SK-N-SH (cell line): ENCODE results near the gene FMN1. TPM values are rescaled to one million over a fixed set of nuclear protein-coding genes. Genes with fewer than 3 reads are reported as not detected.
"Not testable (repeated sequence)": the region's sequence is repeated elsewhere in the genome, so short reads cannot be mapped to it uniquely, and the experiment has no call there.

Experiments used
- CTCF ChIA-PET: fragments of 300-600, 350-600 bp; formaldehyde crosslinking; extraction: SDS; loops from one replicate; lab custom pipeline; 2021; lab: Yijun Ruan, JAX
- POLR2A ChIA-PET: fragments of 350-600 bp; sonication (Branson Sonifier 250); formaldehyde crosslinking; extraction: SDS; loops from one replicate; lab custom pipeline; 2020; ENCODE audit warnings: antibody characterized with exemption, inconsistent platforms; lab: Yijun Ruan, JAX
- DNase-seq: peaks from one replicate; pipeline ENCODE4 v3.0.0; 2012
- H2AFZ ChIP-seq: fragments of 200-600 bp; sonication (generic); 2 replicates; pipeline ENCODE4 v1.8.1; 2016; ENCODE audit warnings: antibody characterized with exemption, mild to moderate bottlenecking, low read depth
- H3F3A ChIP-seq: fragments of 200-600 bp; sonication (generic); replicated peaks from 2 replicates; pipeline ENCODE3; 2016; ENCODE audit warnings: antibody characterized with exemption, mild to moderate bottlenecking; ENCODE audit not compliant: insufficient read depth
- H3K27ac ChIP-seq, 2 experiments: fragments of 200-500 bp in 1 of 2; fragments of 200-600 bp in 1 of 2; sonication (Bioruptor generic) in 1 of 2; sonication (generic), shearing (Covaris generic) in 1 of 2; 2 replicates each; pipeline versions ENCODE4 v1.5.1 to v1.6.1; 2014 to 2016; ENCODE audit warnings: low read depth in 2 of 2, inconsistent platforms in 1 of 2, low read length in 1 of 2, mild to moderate bottlenecking in 1 of 2, mixed read lengths in 1 of 2
- H3K27me3 ChIP-seq: fragments of 200-600 bp; sonication (generic), shearing (Covaris generic); 2 replicates; pipeline ENCODE4 v1.6.1; 2016; ENCODE audit warnings: mixed run types; ENCODE audit not compliant: insufficient read depth
- H3K36me3 ChIP-seq, 2 experiments: fragments of 200-500 bp in 1 of 2; fragments of 200-600 bp in 1 of 2; sonication (Bioruptor generic) in 1 of 2; sonication (generic) in 1 of 2; replicated peaks in 1 of 2; 2 replicates each; pipeline versions ENCODE3 to v1.5.1; 2014 to 2016; ENCODE audit warnings: low read length in 1 of 2, mild to moderate bottlenecking in 1 of 2; ENCODE audit not compliant: insufficient read depth in 2 of 2, control insufficient read depth in 1 of 2
- H3K4me1 ChIP-seq, 2 experiments: fragments of 200-500 bp in 1 of 2; fragments of 200-600 bp in 1 of 2; sonication (Bioruptor generic) in 1 of 2; sonication (generic), shearing (Covaris generic) in 1 of 2; 2 replicates each; pipeline versions ENCODE4 v1.5.1 to v1.6.1; 2014 to 2016; ENCODE audit warnings: low read depth in 1 of 2, low read length in 1 of 2, mixed run types in 1 of 2; ENCODE audit not compliant: insufficient read depth in 2 of 2, control insufficient read depth in 1 of 2
- H3K4me2 ChIP-seq: fragments of 200-600 bp; sonication (generic), shearing (Covaris generic); 2 replicates; pipeline ENCODE4 v1.6.1; 2017; ENCODE audit warnings: mixed run types
- H3K4me3 ChIP-seq, 2 experiments: fragments of 200-500 bp in 1 of 2; fragments of 200-600 bp in 1 of 2; sonication (Bioruptor generic) in 1 of 2; sonication (generic), shearing (Covaris generic) in 1 of 2; 2 replicates each; pipeline versions ENCODE4 v1.5.1 to v1.8.1; 2014 to 2016; ENCODE audit warnings: low read depth in 2 of 2, inconsistent platforms in 1 of 2, low read length in 1 of 2, mild to moderate bottlenecking in 1 of 2, mixed read lengths in 1 of 2, moderate library complexity in 1 of 2
- H3K79me2 ChIP-seq: fragments of 200-600 bp; sonication (generic); 2 replicates; pipeline ENCODE4 v1.8.1; 2017; ENCODE audit warnings: mild to moderate bottlenecking; ENCODE audit not compliant: insufficient read depth
- H3K9ac ChIP-seq: fragments of 200-600 bp; sonication (generic); 2 replicates; pipeline ENCODE4 v1.6.1; 2017; ENCODE audit warnings: mixed run types
- H3K9me2 ChIP-seq: fragments of 200-600 bp; sonication (generic); 2 replicates; pipeline ENCODE4 v1.6.1; 2017; ENCODE audit warnings: mixed run types
- H3K9me3 ChIP-seq: fragments of 200-600 bp; sonication (generic); 2 replicates; pipeline ENCODE4 v1.6.1; 2017; ENCODE audit warnings: mixed run types, mild to moderate bottlenecking, moderate library complexity
- H4K20me1 ChIP-seq: fragments of 200-600 bp; sonication (generic); 2 replicates; pipeline ENCODE4 v1.6.1; 2017; ENCODE audit warnings: mild to moderate bottlenecking, mixed run types; ENCODE audit not compliant: insufficient read depth
- CTCF ChIP-seq: fragments of 200-600 bp; sonication (generic); IDR thresholded peaks from 2 replicates; pipeline ENCODE4 v1.6.1; 2017; ENCODE audit warnings: antibody characterized with exemption, mild to moderate bottlenecking, moderate library complexity
- EP300 ChIP-seq, 2 experiments: IDR thresholded peaks; 2 replicates each; pipeline versions ENCODE4 v1.4.0 to v1.6.1; 2012; ENCODE audit warnings: borderline replicate concordance in 1 of 2, low read depth in 1 of 2, low read length in 1 of 2
- EZH2phosphoT487 ChIP-seq: fragments of 200-600 bp; sonication (generic); IDR thresholded peaks from 2 replicates; pipeline ENCODE4 v1.6.1; 2017; ENCODE audit warnings: low read depth, mixed run types, mild to moderate bottlenecking, antibody characterized with exemption, moderate library complexity, borderline replicate concordance
- JUND ChIP-seq: IDR thresholded peaks from 2 replicates; pipeline ENCODE4 v1.4.0; 2012
- MXI1 ChIP-seq: IDR thresholded peaks from 2 replicates; pipeline ENCODE4 v1.6.1; 2012; ENCODE audit warnings: mild to moderate bottlenecking, low read depth, low read length, improper control_type of control experiment
- RAD21 ChIP-seq: IDR thresholded peaks from 2 replicates; pipeline ENCODE4 v1.6.1; 2012; ENCODE audit warnings: mild to moderate bottlenecking, low read length
- SMC3 ChIP-seq: IDR thresholded peaks from 2 replicates; pipeline ENCODE4 v1.6.1; 2012; ENCODE audit warnings: low read depth, low read length, improper control_type of control experiment
- YY1 ChIP-seq: IDR thresholded peaks from 2 replicates; pipeline ENCODE4 v1.4.0; 2012; ENCODE audit warnings: low read depth, mild to moderate bottlenecking
- whole genome bisulfite sequencing: methylation state at CpG from one replicate; pipeline ENCODE4 v1.1.6; 2017; ENCODE audit warnings: low lambda C conversion rate; 5-methylcytosine and 5-hydroxymethylcytosine counted together
- polyA plus RNA-seq, 3 experiments: library from polyadenylated mRNA; depleted of rRNA; stranded (reverse); fragments of >200 nt; gene quantifications; 2 replicates each; pipeline ENCODE4 v1.2.3, GENCODE V29; 2012
- TF ChIP-seq, protein P1 (sequence below): fragments of 150-350 bp; IDR thresholded peaks from 2 replicates; pipeline ENCODE4 v1.6.1; 2016; ENCODE audit warnings: mild to moderate bottlenecking, low read depth, low read length
- TF ChIP-seq, protein P2 (sequence below): IDR thresholded peaks from 2 replicates; pipeline ENCODE4 v1.4.0; 2012; ENCODE audit warnings: low read depth, borderline replicate concordance

Gene FMN1
- polyA plus RNA-seq, 1 of the 3 experiments (the other 2 are of a cell fraction): 9.1 TPM

DNA sequence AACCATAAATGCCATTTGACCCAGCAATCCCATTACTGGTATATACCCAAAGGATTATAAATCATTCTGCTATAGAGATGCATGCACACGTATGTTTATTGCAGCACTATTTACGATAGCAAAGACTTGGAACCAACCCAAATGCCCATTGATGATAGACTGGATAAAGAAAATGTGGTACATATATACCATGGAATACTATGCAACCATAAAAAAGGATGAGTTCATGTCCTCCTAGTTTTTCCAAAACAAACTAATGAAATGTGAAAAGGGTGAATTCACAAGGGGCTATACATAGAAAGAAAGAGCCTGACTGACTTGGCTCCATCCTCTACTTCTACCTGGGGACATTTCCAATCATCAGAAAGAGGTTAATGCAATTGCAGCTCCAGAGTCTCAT lies 347.8 kb downstream of the FMN1 start:
- DNase-seq, H3K9ac ChIP-seq, POLR2A ChIA-PET, H3K4me3 ChIP-seq, H3K4me2 ChIP-seq, H4K20me1 ChIP-seq, H3K9me2 ChIP-seq, H3K27me3 ChIP-seq, H3K9me3 ChIP-seq, H3K27ac ChIP-seq, H2AFZ ChIP-seq: not testable (repeated sequence)
- Histone ChIP-seq H3F3A (peaks cover 36% of the 10 kb centered on the region), H3K36me3 (peaks cover 3 to 43% of the 10 kb centered on the region in 2 experiments), H3K4me1 (peaks cover 0 to 20% of the 10 kb centered on the region in 2 experiments; a peak in 1 of 4 replicates), H3K79me2 (peaks cover 64% of the 10 kb centered on the region)
- CTCF ChIA-PET: interaction anchor here (4.6 kb wide), 1 partner anchor 149 kb away, joined by 61 read pairs; no protein-coding TSS in a partner anchor
- 91% methylated on average over 2 of the region's 2 CpGs for WGBS

- no peak overlapping the region for H3K4me3 ChIP-seq
- POLR2A ChIA-PET: no interaction called here
- CTCF ChIA-PET: interaction anchor here (0.6 to 4.6 kb wide), 50 partner anchors 8 to 195 kb away, joined by 3 to 63 read pairs (median 4); no protein-coding TSS in a partner anchor
- H3K4me1 ChIP-seq: no peaks in the 10 kb centered on the region; a peak in 3 of 4 replicates
- peak overlapping the region in 1 of 2 experiments; percentile 21; a peak in 1 of 4 replicates for H3K27ac ChIP-seq
- no peaks in the 10 kb centered on the region for H3K9me2 ChIP-seq
- peaks cover 86% of the 10 kb centered on the region for H3K79me2 ChIP-seq
- H3K4me2 ChIP-seq: no peak overlapping the region
- peaks cover 5 to 51% of the 10 kb centered on the region in 2 experiments for H3K36me3 ChIP-seq
- DNase-seq: peak; percentile 50
- no peaks in the 10 kb centered on the region for H3K27me3 ChIP-seq
- peaks cover 20% of the 10 kb centered on the region for H3F3A ChIP-seq
- 65% methylated on average over 2 of the region's 2 CpGs for WGBS
- H3K9ac ChIP-seq: no peak overlapping the region
- no peak overlapping the region for H2AFZ ChIP-seq
- H4K20me1 ChIP-seq: no peaks in the 10 kb centered on the region
- TF ChIP-seq SMC3: peak; percentile 58
- TF ChIP-seq EP300 (IDR thresholded peaks at IDR 0.05; ENCODE audit: borderline replicate concordance in 1 of 2, low read depth in 1 of 2, low read length in 1 of 2): no peak
- peak; percentile 72 for TF ChIP-seq RAD21
- TF ChIP-seq CTCF: peak; percentile 70
- H3K9me3 ChIP-seq: no peaks in the 10 kb centered on the region
These were observed 350.3 kb downstream of the FMN1 start for GRCh38 chr15:32844118-32844711.

- peaks cover 90% of the 10 kb centered on the region for H3K79me2 ChIP-seq
- CTCF ChIA-PET: interaction anchor here (0.6 to 4.6 kb wide), 41 partner anchors 7 to 192 kb away, joined by 3 to 63 read pairs (median 5); no protein-coding TSS in a partner anchor
- no peaks in the 10 kb centered on the region for H3K9me2 ChIP-seq
- no peaks in the 10 kb centered on the region for H3K27me3 ChIP-seq
- POLR2A ChIA-PET: no interaction called here
- no peaks in the 10 kb centered on the region for H3K9me3 ChIP-seq
- H3K4me2 ChIP-seq: no peak overlapping the region
- no peak overlapping the region for H2AFZ ChIP-seq
- peak overlapping the region in 1 of 2 experiments; percentile 21; a peak in 2 of 4 replicates for H3K27ac ChIP-seq
- H3K4me1 ChIP-seq: peaks cover 4% of the 10 kb centered on the region in 2 experiments; a peak in 3 of 4 replicates
- DNase-seq: no peak
- 90% methylated on average over 6 of the region's 6 CpGs for WGBS
- peaks cover 5 to 51% of the 10 kb centered on the region in 2 experiments for H3K36me3 ChIP-seq
- no peak overlapping the region for H3K9ac ChIP-seq
- no peak overlapping the region for H3K4me3 ChIP-seq
- peaks cover 20% of the 10 kb centered on the region for H3F3A ChIP-seq
- no peaks in the 10 kb centered on the region for H4K20me1 ChIP-seq
- TF ChIP-seq EZH2phosphoT487: no peak
- TF ChIP-seq YY1: no peak
- TF ChIP-seq, protein P1, sequence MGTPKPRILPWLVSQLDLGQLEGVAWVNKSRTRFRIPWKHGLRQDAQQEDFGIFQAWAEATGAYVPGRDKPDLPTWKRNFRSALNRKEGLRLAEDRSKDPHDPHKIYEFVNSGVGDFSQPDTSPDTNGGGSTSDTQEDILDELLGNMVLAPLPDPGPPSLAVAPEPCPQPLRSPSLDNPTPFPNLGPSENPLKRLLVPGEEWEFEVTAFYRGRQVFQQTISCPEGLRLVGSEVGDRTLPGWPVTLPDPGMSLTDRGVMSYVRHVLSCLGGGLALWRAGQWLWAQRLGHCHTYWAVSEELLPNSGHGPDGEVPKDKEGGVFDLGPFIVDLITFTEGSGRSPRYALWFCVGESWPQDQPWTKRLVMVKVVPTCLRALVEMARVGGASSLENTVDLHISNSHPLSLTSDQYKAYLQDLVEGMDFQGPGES: no peak
- TF ChIP-seq MXI1: no peak
- no peak for TF ChIP-seq SMC3
- TF ChIP-seq, protein P2, sequence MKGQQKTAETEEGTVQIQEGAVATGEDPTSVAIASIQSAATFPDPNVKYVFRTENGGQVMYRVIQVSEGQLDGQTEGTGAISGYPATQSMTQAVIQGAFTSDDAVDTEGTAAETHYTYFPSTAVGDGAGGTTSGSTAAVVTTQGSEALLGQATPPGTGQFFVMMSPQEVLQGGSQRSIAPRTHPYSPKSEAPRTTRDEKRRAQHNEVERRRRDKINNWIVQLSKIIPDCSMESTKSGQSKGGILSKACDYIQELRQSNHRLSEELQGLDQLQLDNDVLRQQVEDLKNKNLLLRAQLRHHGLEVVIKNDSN: no peak
- no peak for TF ChIP-seq JUND
- no peak for TF ChIP-seq CTCF
These were observed 351.2 kb downstream of the FMN1 start for GRCh38 chr15:32843219-32843815.
